ENCODE results near the gene SAMD4B.

SAMD4B gene

DNA sequence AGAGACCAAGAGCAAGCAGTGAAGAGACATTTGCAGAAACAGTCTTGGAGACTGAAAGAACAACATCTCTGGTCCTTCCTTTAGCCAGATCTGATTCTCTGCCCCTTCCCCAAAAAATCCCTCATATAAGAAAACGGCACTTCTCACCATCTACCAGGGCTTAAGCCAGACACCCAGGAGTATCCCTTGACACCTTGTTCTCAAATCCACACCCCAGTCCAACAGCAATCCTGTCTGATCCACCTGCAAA lies 68.5 kb downstream of the SAMD4B start:
- DNase-seq: no peak

DNA sequence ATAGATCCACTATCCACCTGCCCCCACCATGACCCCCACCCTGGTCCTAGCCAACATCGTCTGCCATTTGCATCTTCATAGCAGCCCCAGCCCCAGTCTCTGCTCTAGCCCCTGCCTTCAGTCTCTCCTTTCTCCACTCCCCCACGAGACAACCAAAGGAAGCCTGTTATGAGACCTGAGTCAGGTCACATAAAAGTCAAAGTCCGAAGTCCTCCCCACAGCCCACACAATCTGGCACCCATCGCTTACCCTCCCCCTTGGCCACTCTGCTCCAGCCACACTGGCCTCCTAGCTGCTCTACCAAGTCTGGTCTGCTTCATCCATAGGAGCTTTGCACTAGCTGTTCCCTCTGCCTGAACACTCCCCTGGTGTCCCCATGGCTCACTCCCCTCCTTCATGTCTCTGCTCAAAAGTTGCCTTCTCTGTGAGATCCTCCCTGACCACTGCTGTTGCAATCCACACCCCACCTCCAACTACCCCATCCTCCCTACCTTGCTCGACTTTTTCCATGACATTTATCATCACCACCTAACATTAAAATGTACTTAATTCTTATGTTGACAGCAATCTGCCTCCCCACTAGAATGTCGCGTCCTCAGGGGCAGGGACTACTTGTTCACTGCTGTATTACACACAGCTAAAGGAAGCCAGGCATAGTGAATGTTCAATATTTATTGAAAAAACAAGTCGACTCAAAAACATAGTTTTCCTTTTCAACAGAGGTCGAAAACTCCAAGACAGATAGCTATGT lies 69.0 kb downstream of the SAMD4B start:
- DNase-seq: no peak

DNA sequence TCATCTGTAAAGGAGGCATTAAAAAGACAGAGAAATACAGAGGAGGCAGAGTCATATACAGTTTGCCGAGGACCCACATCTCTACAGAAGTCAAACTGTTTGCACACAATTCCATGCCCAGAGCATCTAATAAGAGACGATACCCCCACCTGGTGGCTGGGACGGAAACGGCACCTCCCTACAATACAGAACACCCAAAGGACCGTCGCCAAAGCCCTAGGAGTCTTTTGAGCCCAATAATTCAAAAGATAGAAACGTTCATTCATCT lies 69.5 kb downstream of the SAMD4B start:
- DNase-seq: peak; percentile 96

DNA sequence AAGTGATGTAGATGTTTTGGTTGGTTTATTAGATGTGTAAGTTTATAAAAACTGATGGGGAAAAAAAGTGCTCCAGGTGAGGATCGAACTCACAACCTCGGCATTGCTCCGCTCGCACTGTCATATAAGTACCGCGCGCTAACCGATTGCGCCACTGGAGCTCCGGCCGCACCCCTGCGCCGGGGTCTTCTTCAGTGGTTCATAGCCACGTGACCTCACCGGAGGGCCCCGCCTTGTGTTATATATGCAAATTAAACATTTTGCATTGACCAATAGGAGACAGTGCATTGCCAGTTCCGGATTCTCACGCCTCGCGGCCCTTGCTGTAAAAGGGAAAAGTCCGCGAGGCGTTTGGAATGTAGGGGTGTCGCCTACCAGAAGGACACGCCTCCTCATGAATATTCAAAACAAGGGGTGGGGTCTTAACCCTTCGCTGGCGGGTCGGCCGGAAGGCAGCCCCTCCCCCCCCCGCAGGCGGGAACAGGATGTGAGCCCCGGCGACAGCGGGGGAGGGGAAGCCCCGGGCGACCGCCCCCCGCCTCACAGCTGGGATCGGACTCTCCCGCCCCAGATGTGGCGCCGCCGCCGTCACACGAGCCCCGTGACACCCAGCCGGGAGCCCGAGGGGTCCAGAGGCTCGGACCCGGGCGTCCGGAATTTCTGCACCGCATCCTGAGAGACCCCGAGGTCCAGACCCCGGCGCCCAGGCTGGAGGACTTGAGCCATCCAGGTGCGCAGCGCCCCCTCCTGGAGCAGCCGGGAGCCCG lies 70.1 kb downstream of the SAMD4B start, which contains the start of gene PLEKHG2:
Gene PLEKHG2, plus strand, starts transcription at position 570 of the 767 bp plus-strand sequence. CDS start 1,418 bp downstream, outside the sequence.
- peak; percentile 96 for DNase-seq

DNA sequence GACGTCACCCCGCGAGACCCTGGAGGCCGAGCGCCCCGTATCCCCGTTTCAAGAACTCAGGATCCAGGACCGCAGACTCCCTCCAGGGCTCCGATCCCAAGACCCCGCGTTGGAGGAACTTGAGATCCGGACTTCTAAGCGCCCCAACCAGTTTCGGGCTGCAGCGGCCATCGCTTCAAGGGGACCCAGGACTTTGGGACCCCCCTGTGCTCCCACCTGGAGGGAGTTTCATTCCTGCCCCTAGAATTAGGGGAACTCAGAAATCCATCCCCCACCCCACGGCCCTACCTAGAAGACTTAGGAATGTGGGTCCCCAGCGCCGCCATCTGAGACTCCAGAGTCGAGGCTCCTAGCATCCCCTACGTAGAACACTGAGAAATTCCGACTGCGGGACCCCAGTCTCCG lies 70.6 kb downstream of the SAMD4B start:
- DNase-seq: no peak

DNA sequence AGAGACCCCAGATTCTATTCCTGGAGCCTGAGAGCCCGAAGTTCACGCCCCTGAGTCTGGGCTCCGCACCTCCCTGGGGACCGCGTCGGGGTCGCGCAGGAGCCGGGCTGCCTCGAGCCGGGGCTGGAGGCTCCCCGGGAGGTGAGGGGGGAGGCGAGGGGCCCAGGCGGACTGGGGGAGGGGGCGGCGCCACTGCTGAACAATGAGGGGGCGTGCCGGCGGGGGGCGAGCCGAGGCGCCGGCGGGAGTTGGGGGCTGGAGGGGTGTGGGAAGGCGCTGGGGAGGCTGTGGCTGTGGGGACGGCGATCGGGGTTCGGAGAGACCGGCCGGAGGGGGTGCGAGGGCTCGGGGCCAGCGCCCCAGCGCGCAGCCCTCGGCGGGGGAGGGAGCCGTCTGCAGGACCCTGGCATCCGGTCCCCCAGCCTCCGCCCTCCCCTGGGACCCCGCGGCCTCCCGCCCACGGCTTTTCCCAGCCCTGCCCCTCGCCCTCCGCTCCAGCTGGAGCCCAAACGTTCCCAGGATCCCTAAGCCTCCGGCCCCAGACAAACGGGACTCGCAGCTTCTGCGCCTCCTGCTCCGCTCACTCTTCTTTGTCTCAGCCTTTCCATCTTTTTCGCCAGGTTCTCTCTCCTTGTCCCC lies 71.2 kb downstream of the SAMD4B start:
- DNase-seq: no peak

DNA sequence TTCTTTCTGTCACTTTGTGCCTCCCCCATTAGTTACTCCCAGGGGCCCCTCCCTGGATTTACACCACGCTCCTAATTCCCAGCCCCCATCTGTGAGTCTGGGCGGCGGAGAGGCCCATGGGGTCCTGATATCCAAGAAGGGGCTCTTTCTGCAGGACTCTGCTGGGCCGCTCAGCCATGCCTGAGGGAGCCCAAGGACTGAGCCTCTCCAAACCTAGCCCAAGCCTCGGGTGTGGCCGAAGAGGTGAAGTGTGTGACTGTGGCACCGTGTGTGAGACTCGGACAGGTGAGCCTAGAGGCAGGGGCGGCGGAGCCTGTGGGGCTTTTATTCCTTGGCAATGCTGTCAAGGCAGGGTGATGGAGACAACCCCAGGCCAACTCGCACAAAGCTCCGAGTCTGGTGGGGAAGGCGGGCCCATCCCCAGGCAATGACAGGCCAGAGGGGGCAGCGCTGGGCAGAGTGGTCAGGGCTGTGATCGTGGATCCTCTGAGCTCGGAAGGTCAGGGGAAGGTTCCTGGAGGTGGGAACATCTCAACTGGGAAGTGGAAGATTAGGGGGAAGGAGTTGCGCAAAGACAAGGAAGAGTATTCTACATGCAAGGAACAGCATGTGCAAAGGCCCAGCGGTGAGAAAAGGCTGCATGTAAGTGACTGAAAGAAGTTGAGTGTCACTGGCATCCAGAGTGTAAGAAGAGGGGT lies 71.8 kb downstream of the SAMD4B start:
- no peak for DNase-seq

DNA sequence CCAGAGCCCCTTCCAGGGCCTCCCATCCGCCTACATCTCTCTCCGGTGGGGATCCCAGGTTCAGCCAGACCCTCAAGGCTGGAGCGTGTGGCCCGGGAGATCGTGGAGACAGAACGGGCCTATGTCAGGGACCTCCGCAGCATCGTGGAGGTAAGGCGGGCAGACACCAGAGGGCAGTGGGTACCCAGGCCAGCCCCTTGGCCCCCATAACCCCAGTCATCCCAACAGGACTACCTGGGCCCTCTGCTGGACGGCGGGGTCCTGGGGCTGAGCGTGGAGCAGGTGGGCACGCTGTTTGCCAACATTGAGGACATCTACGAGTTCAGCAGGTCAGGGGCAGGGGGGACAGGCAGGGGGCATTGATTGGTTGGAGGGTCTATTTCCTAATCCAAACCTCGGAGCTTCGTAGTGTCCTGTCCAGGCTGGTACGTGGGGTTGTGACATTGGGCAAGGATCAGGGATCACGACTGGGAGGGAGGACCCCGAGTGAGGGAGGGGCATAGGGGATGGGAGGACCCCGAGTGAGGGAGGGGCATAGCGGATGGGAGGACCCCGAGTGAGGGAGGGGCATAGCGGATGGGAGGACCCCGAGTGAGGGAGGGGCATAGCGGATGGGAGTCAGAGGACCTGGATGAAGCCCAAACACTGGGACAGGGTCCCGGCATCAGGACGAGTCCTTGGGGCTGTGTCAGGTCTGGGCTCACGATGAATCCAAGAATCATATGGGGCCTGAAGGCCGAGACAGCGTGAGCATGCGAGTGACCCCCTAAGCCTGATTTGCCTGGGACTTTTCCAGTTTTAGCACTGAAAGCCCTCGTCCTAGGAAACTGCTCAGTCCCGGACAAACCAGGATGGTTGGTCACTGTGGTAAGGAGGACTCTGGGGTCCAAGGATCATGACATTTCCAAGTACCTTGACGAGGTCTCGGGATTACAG lies 73.2 kb downstream of the SAMD4B start:
- no peak for DNase-seq

DNA sequence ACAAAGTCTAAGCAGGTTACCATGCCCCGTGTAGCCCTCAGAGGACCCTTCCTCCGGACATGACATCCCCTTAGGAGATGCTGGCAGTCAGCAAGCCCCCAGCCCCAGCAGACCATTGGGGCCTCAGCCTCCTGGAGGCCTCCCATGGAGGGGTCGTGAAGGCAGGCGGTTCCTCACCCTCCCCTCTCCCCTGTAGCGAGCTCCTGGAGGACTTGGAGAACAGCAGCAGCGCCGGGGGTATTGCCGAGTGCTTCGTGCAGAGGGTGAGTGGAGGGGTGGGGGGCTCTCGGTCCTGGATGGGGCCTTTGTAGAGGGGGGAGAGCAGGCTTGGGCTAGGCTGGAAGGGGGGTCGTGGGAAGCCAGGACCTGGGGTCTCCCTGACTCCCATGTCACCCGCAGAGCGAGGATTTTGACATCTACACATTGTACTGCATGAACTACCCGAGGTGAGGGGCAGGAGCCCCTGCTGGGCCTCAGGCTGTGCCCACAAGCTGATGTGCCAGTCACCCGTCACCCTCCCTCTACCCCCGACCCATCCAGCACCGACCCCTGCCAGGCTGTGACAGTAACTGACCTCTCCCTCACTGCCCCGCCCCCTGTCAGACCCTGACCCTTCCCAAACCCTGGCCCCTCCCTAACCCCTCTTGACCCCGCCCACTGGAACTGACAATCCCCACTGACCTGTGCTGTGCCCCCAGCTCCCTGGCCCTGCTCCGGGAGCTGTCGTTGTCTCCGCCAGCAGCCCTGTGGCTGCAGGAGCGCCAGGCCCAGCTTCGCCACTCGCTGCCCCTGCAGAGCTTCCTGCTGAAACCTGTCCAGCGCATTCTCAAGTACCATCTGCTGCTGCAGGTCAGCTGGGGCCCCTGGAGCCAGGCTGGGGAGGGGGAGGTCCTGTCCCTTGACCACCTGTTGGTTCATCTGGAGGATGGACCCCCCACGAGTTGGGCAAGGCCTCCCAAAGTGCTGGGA lies 74.2 kb downstream of the SAMD4B start:
- DNase-seq: no peak

DNA sequence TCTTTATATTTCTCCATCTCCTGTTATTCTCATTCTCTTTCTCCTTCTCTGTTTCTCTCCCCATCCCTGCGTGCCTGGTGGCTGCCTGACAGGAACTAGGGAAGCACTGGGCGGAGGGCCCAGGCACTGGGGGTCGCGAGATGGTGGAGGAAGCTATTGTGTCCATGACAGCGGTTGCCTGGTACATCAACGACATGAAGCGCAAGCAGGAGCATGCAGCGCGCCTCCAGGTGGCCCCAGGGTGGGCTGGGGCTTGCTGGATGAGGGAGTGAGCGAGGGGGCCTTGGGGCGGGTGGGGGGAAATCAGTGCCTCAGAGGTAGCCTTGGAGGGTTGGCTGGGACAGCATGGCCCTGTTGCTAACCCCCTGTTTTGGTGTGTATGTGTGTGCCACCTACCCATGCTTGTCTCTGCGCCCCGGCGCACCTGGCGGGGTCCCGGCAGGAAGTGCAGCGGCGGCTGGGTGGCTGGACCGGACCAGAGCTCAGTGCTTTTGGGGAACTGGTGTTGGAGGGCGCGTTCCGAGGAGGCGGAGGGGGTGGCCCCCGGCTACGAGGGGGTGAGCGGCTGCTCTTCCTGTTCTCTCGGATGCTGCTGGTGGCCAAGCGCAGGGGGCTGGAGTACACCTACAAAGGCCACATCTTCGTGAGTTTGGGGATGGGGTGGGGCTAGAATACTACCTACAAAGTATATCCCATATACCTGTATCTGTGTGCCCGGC lies 75.4 kb downstream of the SAMD4B start:
- no peak for DNase-seq

DNA sequence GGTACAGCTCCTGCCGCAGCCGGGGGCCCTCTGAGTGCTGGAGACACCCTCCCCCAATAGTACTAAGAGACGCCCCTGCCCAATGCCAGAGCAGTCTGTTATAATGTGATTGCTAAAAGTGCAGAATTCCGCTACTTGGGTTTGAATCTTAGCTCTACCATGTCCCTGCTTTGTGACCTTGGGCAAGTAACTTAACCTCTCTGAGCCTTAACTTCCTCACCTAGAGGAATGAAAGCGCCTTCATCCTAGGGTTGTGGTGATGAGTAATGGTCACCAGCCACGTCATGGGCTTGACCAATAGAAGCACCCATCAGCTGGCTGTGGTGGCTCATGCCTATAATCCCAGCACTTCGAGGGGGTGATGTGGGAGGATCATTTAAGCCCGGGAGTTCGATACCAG lies 76.8 kb downstream of the SAMD4B start:
- no peak for DNase-seq

DNA sequence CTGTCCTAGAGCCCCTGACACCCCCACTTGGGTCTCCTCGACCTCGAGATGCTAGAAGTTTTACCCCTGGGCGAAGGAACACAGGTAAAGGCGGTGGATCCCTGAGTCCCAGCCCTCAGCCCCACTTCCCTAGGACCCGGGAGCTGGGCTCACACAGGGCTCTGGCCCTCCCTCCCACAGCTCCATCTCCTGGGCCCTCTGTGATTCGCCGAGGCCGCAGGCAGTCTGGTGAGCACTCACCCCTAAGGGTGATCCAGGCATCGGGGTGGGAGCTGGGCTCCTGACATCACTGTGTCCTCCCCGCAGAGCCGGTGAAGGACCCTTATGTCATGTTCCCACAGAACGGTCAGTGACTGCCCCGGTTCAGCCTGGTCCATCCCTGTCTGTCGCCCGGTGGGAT lies 78.5 kb downstream of the SAMD4B start:
- no peak for DNase-seq

DNA sequence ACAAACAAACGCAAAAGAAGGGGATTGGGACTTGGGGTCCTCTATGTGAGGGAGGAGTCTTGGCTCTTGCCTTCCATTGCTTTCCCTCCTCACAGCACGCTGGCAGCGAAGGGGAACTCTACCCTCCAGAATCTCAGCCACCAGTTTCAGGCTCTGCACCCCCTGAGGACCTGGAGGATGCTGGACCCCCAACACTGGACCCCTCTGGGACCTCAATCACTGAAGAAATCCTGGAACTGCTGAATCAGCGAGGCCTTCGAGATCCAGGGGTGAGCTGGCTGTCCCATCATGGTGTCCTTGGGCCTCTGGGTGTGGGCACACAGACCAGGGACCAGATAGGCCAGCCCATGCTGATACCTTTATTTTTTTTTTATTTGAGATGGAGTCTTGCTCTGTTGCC lies 79.8 kb downstream of the SAMD4B start:
- DNase-seq: no peak

DNA sequence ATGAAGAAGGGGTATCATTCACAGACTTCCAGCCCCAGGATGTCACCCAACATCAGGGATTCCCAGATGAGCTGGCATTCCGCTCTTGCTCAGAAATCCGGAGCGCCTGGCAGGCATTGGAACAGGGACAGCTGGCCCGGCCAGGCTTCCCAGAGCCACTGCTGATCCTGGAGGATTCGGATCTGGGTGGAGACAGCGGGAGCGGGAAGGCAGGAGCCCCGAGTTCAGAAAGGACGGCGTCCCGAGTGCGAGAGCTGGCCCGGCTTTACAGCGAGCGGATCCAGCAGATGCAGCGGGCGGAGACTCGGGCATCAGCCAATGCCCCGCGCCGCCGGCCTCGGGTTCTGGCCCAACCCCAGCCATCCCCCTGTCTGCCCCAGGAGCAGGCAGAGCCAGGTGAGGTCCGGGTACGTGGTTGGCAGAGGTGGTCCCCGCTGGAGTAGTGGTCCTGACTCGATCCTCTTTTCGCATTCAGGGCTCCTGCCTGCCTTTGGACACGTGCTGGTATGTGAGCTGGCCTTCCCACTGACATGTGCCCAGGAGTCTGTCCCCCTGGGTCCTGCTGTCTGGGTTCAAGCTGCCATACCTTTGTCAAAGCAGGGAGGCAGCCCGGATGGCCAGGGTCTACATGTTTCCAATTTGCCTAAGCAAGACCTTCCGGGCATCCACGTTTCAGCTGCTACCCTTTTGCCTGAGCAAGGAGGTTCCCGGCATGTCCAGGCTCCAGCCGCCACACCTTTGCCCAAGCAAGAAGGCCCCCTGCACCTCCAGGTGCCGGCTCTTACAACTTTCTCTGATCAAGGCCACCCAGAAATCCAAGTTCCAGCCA lies 81.3 kb downstream of the SAMD4B start:
- DNase-seq: no peak

DNA sequence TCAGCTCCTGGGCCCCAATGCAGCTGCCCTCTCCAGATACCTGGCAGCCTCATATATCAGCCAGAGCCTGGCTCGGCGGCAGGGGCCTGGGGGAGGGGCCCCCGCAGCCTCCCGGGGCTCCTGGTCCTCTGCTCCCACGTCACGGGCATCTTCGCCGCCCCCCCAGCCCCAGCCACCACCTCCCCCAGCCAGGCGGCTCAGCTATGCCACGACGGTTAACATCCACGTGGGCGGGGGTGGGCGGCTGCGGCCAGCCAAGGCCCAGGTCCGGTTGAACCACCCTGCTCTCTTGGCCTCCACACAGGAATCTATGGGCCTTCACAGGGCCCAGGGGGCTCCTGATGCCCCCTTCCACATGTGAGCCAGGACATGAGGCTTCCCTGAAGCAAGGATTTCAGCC lies 82.7 kb downstream of the SAMD4B start:
- DNase-seq: no peak

DNA sequence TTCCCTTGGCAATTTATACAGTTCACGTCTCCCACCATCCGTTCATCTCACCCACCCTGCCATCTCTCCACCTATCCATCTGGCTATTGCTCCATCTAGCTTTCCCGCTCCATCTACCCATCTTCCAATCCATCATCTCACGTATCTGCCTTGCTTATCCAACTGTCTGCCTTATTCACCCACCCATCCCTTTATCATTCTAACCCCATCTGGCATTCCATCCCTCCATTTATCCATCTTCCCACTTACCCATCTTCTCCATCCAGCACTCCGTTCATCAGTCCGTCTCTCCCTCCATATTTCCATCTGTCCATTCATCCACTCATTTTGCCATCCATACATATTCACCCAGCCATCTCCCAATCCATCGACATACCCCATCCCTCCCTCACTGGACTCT lies 83.5 kb downstream of the SAMD4B start:
- no peak for DNase-seq

DNA sequence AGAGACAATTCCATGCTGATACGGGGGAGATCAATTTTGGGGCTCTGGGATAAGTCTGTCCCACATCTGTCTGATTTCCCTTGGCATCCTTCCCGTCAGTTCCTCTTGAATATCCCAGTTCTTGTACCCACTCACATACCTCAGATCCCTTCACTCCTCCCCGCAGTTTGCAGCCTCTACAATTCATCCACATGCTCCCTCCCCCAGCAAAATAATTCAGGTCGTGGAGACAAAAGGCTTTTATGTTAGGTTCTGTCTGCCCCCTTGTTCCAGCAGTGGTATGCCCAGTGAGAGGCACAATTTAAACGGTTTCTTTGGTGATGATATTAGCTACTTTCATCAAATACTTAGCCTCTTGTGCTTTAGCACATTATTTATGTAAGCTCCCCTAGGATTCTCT lies 83.9 kb downstream of the SAMD4B start:
- DNase-seq: no peak

DNA sequence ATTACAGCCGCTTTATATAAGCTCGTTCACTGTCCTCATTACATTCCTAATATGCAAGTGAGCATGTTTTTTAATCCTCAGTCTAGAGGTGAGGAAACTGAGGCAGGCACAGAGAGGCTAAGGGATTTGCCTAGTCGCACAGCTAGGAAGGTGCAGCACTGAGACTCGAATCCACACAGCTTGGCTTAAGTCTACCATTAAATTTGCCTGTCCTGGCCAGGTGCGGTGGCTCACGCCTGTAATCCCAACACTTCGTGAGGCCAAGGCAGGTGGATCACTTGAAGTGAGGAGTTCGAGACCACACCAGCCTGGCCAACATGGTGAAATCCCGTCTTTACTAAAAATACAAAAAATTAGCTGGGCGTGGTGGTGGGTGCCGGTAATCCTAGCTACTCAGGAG lies 85.5 kb downstream of the SAMD4B start:
- no peak for DNase-seq

DNA sequence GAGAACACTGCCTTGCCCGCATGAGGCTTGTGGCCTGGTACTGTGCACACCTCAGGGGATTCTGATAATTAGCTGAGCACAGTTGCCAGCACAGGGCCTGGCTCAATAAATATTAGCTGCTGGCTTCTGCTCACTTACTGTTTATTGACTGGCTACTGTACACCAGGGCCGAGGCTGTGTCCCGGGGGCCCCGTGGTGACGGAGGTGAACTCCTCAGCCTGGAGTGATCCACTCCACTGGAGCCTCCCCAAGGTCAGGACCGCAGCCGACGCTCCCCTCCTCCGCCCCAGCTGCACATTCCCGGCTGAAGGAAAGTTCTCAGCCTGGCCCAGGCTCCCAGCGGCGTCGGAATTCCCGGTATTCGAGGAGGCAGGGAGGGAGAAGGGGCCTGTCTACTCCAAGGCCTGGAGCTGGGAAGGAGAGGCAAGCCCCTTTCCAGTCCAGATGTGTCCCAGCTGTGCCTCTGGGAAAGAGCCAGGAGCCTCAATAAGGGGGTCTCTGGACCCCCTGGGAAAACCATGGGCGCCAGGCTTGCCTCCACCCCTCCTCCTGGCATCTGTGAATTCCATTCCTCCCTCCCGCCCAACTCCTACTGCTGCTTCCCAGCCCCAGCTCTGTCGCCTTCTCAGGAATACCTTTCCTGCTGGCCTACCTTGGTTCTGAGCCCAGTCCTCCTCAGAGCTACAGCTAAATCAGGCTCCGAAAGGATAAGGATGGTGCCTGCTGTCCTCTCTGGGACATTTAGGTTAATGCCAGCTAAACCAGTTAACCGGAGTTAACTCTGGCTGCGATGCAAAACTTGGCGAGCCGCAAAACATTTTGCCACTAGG lies 86.3 kb downstream of the SAMD4B start:
- no peak for DNase-seq

All from NCI-H2029 treated with DMSO at 0.1 percent for 48 hours (cell line).